Peyer's patch (tissue), 4 donors: ENCODE measurements around the gene RELCH.

Experiments used
- CTCF ChIP-seq, 6 experiments: fragments of 450-650 bp in 4 of 6; fragments of 200-600 bp in 2 of 6; sonication (generic) in 1 of 6; IDR thresholded peaks; one replicate each; pipeline ENCODE4 v1.5.1; 2017 to 2019; ENCODE audit warnings: antibody characterized with exemption in 6 of 6, mild to moderate bottlenecking in 3 of 6, moderate library complexity in 1 of 6
- POLR2A ChIP-seq, 2 donors: fragments of 450-650 bp; IDR thresholded peaks; one replicate each; pipeline ENCODE4 v1.5.1; 2017; ENCODE audit warnings: antibody characterized with exemption in 2 of 2, mild to moderate bottlenecking in 2 of 2, moderate library complexity in 2 of 2

- no peak for TF ChIP-seq CTCF (IDR thresholded peaks at IDR 0.05)
- no peak for TF ChIP-seq POLR2A (IDR thresholded peaks at IDR 0.05)
Measured at GRCh38 chr18:62321201-62321600, 134.1 kb downstream of the RELCH start.
